ENCODE measurements around the gene OPTC. TPM values are rescaled to one million over a fixed set of nuclear protein-coding genes. Genes with fewer than 3 reads are reported as not detected.

Gene OPTC
- polyA plus RNA-seq, 1 experiment = not detected

DNA sequence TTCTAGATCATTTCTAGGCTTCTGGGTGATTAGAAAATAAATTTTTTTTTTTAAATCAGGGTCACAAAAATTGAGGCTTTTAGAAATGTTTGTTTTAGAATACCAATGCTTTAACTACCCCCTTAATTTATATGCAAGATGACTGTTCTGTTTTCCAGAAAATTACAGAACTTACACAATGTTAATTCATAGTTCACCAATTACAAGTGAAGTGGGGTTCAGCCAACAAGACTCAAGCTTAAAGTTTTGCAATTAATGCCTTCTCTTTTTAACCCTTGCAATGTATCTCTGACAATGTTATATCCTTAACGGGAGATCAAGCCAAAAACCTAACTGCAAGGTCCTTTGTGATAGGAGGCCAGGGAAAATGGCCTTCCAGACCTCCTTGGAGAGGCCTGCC is 12.8 kb upstream of the OPTC start:
- Histone ChIP-seq H3K27me3 (ENCODE audit: control insufficient read depth, insufficient read depth, low read length) (no peaks in the 10 kb centered on the region), H3K27ac (ENCODE audit: low read depth, low read length) (peak overlapping the region; percentile 66), H3K9me3 (ENCODE audit: control insufficient read depth, insufficient read depth, low read length) (no peaks in the 10 kb centered on the region), H3K4me3 (ENCODE audit: low read depth, low read length) (no peak overlapping the region)
- TF ChIP-seq, protein P1, sequence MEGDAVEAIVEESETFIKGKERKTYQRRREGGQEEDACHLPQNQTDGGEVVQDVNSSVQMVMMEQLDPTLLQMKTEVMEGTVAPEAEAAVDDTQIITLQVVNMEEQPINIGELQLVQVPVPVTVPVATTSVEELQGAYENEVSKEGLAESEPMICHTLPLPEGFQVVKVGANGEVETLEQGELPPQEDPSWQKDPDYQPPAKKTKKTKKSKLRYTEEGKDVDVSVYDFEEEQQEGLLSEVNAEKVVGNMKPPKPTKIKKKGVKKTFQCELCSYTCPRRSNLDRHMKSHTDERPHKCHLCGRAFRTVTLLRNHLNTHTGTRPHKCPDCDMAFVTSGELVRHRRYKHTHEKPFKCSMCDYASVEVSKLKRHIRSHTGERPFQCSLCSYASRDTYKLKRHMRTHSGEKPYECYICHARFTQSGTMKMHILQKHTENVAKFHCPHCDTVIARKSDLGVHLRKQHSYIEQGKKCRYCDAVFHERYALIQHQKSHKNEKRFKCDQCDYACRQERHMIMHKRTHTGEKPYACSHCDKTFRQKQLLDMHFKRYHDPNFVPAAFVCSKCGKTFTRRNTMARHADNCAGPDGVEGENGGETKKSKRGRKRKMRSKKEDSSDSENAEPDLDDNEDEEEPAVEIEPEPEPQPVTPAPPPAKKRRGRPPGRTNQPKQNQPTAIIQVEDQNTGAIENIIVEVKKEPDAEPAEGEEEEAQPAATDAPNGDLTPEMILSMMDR (IDR thresholded peaks at IDR 0.05; ENCODE audit: low read depth, low read length) = no peak
- POLR2A ChIA-PET = interaction anchor here (0.5 to 1.1 kb wide), 3 partner anchors 139 to 377 kb away, joined by 4 read pairs; no protein-coding TSS in a partner anchor
- no peak for DNase-seq (ENCODE audit: low read depth, low spot score)
- CTCF ChIA-PET = no interaction called here

DNA sequence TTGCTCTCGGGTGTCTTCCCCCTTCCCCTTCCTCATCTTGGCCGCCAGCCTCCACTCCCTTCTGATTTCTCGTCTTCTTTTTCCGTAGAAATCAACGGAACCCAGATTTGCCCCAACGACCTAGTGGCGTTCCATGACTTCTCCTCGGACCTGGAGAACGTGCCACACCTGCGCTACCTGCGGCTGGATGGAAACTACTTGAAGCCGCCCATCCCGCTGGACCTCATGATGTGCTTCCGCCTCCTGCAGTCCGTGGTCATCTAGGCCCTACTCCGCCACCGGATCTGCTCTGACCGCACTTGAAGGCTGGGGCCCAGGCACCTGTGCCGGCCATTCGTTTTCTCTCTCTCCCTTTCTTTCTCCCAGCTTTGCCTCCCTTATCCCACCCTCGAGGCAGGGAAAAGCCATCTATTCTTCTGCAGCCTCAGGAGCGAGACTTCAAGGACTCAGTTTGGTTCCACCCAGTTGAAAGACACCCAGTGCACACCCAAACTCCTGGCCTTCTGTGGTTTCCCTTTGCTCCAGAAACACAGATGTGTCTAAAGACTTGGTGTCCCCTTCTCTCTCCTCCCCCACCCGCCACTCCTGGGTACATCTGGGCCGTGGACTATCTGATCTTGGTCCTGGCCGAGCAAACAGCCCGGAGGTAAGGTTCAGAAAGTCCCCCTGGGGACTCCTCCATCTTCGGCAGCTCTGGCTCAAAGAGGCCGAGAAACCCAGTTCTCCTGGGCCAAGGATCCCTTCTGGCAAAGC is 7.2 kb upstream of the OPTC start:
- H3K4me3 ChIP-seq (ENCODE audit: low read depth, low read length) = no peak overlapping the region
- no peak for DNase-seq (ENCODE audit: low read depth, low spot score)
- TF ChIP-seq, protein P1 (IDR thresholded peaks at IDR 0.05; ENCODE audit: low read depth, low read length) = no peak
- H3K27ac ChIP-seq (ENCODE audit: low read depth, low read length) = peak overlapping the region; percentile 67
- peaks cover 3% of the 10 kb centered on the region for H3K27me3 ChIP-seq (ENCODE audit: control insufficient read depth, insufficient read depth, low read length)
- POLR2A ChIA-PET = no interaction called here
- peaks cover 3% of the 10 kb centered on the region for H3K9me3 ChIP-seq (ENCODE audit: control insufficient read depth, insufficient read depth, low read length)
- CTCF ChIA-PET = interaction anchor here (0.6 to 5.9 kb wide), 7 partner anchors 10 to 214 kb away, joined by 3 to 114 read pairs (median 7); no protein-coding TSS in a partner anchor

DNA sequence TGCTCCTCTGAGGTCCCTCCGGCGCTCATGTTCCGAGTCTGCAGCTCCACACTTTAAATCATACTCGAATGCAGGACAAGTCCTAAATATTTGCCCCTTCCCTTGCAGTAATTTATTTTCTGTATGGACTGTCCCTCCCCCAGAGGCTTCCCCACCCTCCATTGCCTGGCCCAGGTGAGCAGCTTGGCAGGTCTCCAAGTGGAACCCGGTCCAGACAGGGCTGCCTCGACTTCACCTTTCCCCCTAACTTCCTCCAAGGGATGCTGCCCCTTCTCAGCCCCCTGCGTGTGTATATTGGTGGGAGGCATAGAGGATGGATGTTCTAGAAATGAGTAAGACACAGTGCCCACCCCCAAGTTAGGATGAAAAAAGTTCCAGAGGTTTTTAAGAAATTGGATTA is 5.4 kb upstream of the OPTC start:
- CTCF ChIA-PET = interaction anchor here (0.6 to 5.9 kb wide), 22 partner anchors 13 to 294 kb away, joined by 3 to 114 read pairs (median 4); partner anchors contain the start of gene PRELP
- DNase-seq (ENCODE audit: low read depth, low spot score) = no peak
- H3K27me3 ChIP-seq (ENCODE audit: control insufficient read depth, insufficient read depth, low read length) = peaks cover 7% of the 10 kb centered on the region
- POLR2A ChIA-PET = interaction anchor here (0.9 kb wide), 1 partner anchor 148 kb away, joined by 4 read pairs; no protein-coding TSS in a partner anchor
- peaks cover 3% of the 10 kb centered on the region for H3K9me3 ChIP-seq (ENCODE audit: control insufficient read depth, insufficient read depth, low read length)
- H3K27ac ChIP-seq (ENCODE audit: low read depth, low read length) = no peak overlapping the region
- no peak overlapping the region for H3K4me3 ChIP-seq (ENCODE audit: low read depth, low read length)
- TF ChIP-seq, protein P1 (IDR thresholded peaks at IDR 0.05; ENCODE audit: low read depth, low read length) = no peak

DNA sequence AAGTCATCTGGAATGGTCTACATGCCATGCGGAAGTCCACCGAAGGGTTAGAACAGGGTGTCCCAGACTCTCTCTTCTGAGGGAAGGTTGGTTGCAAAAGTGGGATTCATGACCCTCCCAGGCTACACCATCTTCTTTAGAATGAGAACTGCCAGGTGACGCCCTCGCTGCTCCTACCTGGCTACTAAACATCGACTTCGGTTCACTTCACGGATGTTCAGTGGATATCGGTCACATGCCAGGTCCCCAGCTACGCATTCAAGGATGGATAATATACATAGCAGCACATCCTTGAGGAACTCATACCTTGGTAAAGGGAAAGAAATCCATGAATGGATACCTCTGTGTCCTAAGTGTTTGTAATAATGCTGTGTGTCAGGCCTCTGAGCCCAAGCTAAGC is 3.3 kb upstream of the OPTC start:
- Histone ChIP-seq H3K27ac (ENCODE audit: low read depth, low read length) (no peak overlapping the region), H3K27me3 (ENCODE audit: control insufficient read depth, insufficient read depth, low read length) (peaks cover 7% of the 10 kb centered on the region), H3K9me3 (ENCODE audit: control insufficient read depth, insufficient read depth, low read length) (peaks cover 3% of the 10 kb centered on the region), H3K4me3 (ENCODE audit: low read depth, low read length) (no peak overlapping the region)
- DNase-seq (ENCODE audit: low read depth, low spot score) = no peak
- TF ChIP-seq, protein P1 (IDR thresholded peaks at IDR 0.05; ENCODE audit: low read depth, low read length) = no peak
- POLR2A ChIA-PET = no interaction called here
- CTCF ChIA-PET = interaction anchor here (0.7 to 5.9 kb wide), 2 partner anchors 150 to 212 kb away, joined by 3 to 114 read pairs; no protein-coding TSS in a partner anchor

DNA sequence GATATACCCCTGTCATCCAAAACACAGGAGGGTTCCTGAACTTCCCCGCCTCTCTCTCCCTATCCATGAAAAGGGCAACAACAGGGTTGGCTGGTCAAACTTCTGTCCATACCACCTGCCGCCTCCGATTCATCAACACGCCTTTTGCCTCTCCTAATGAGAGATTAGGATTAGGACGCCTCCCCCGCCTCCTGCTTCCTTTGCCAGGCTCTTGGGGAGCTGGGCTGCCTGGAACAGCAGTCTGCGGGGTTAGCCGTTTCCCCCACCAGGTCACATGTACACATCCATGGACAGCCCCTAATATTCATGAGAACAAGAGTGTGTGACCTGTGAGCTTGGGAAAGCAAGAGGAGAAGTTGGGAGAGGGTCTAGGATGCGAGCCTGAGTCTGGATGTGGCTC is 2.3 kb upstream of the OPTC start:
- Histone ChIP-seq H3K4me3 (ENCODE audit: low read depth, low read length) (no peak overlapping the region), H3K27me3 (ENCODE audit: control insufficient read depth, insufficient read depth, low read length) (peaks cover 7% of the 10 kb centered on the region), H3K9me3 (ENCODE audit: control insufficient read depth, insufficient read depth, low read length) (peaks cover 2% of the 10 kb centered on the region), H3K27ac (ENCODE audit: low read depth, low read length) (no peak overlapping the region)
- TF ChIP-seq, protein P1 (IDR thresholded peaks at IDR 0.05; ENCODE audit: low read depth, low read length) = no peak
- CTCF ChIA-PET = no interaction called here
- POLR2A ChIA-PET = no interaction called here
- no peak for DNase-seq (ENCODE audit: low read depth, low spot score)

Measured in AG04450 (cell line).